ENCODE measurements around the gene NUPR1.
"Not testable (repeated sequence)": the region's sequence is repeated elsewhere in the genome, so short reads cannot be mapped to it uniquely, and the experiment has no call there.

- TF ChIP-seq CTCF (IDR thresholded peaks at IDR 0.05); RFX5 (IDR thresholded peaks at IDR 0.05; ENCODE audit: low read length); YY1 (IDR thresholded peaks at IDR 0.05; ENCODE audit: low read depth): not testable (repeated sequence)
Measured at GRCh38 chr16:28527100-28527785, 11.5 kb downstream of the NUPR1 start.

Measured in SK-N-SH (cell line).